ENCODE results near the gene COA8. TPM values are rescaled to one million over a fixed set of nuclear protein-coding genes. Genes with fewer than 3 reads are reported as not detected.
A peak's percentile ranks its signal among the peaks of the same experiment; 100 is the strongest.

The COA8 gene
- total and polyA plus RNA-seq, 2 of the 4 experiments (the other 2 are of a cell fraction), result 12.2 to 21.1 TPM

- Histone ChIP-seq H3K56ac (ENCODE audit: extremely low read depth, insufficient read depth, low read length) (no peak overlapping the region), H3K4me1 (ENCODE audit: control insufficient read depth, insufficient read depth, low read length) (peaks cover 19% of the 10 kb centered on the region), H4K91ac (ENCODE audit: insufficient read depth, low read depth, low read length) (no peak overlapping the region), H4K20me1 (ENCODE audit: insufficient read depth, low read length) (no peaks in the 10 kb centered on the region; the same call in 1 of the 2 replicates), H3K9me3 (ENCODE audit: control insufficient read depth, insufficient read depth, low read length) (no peaks in the 10 kb centered on the region), H4K5ac (ENCODE audit: low read depth, low read length) (no peak overlapping the region), H3K4me3 (ENCODE audit: insufficient read depth, low read depth, low read length) (no peak overlapping the region), H2AFZ (replicated peaks; ENCODE audit: low read length, poor library complexity) (no peak overlapping the region), H2BK120ac (ENCODE audit: low read depth, low read length) (no peak overlapping the region), H2BK5ac (ENCODE audit: low read depth, low read length, poor library complexity, severe bottlenecking) (no peak overlapping the region), H3K79me1 (ENCODE audit: low read depth in 1 of 2, low read length in 2 of 2) (peaks cover 0 to 2% of the 10 kb centered on the region in 2 experiments; a peak in 1 of 4 replicates), H2BK20ac (ENCODE audit: low read depth, low read length) (no peak overlapping the region), H3K18ac (ENCODE audit: low read depth, low read length) (no peak overlapping the region), H4K8ac (ENCODE audit: low read depth in 2 of 2, low read length in 2 of 2) (no peak overlapping the region), H3K36me3 (ENCODE audit: control insufficient read depth, insufficient read depth, low read length) (peaks cover 9% of the 10 kb centered on the region; the same call in 1 of the 2 replicates), H3K9me1 (ENCODE audit: insufficient read depth, low read length) (no peaks in the 10 kb centered on the region), H2BK15ac (ENCODE audit: low read depth, low read length) (no peak overlapping the region), H2AK9ac (replicated peaks; ENCODE audit: low read depth, low read length, poor library complexity) (peak overlapping the region; percentile 72), H2AK5ac (ENCODE audit: low read depth, low read length) (peak overlapping the region; percentile 43; the same call in 1 of the 2 replicates), H3K4ac (ENCODE audit: low read depth, low read length) (no peak overlapping the region), H3K23ac (ENCODE audit: low read depth, low read length) (no peak overlapping the region), H3K4me2 (ENCODE audit: low read depth, low read length) (no peak overlapping the region), H3K27ac (ENCODE audit: insufficient read depth, low read length) (no peak overlapping the region; the same call in 1 of the 2 replicates), H3K9ac (ENCODE audit: low read depth, low read length) (no peak overlapping the region), H3K14ac (replicated peaks; ENCODE audit: low read depth, low read length) (no peak overlapping the region), H3K27me3 (ENCODE audit: control insufficient read depth, insufficient read depth, low read length) (no peaks in the 10 kb centered on the region)
- DNase-seq (peak; percentile 55), ATAC-seq (ENCODE audit: low read depth) (0 out of 2 replicates have a peak, but pooled peaks have one; percentile 10)
- BruUV-seq (replicated peaks), result no TSS peak
- dilution Hi-C loops (cut with HindIII; ENCODE audit: low sequenced_read_pairs, unreplicated experiment) (no loop called here), in situ Hi-C loops (cut with MboI; ENCODE audit: low sequenced_read_pairs) (no loop called here), intact Hi-C loops (cut with micrococcal nuclease) (no loop called here)
- ChIA-PET POLR2A (ENCODE audit: unreplicated experiment) (no interaction called here), CTCF (no interaction called here)
- 98% methylated on average over 4 of the region's 18 CpGs; no CpG with 5 or more reads in 1 of the 2 experiments for WGBS, 2 experiments (ENCODE audit: extremely low coverage in 2 of 2, insufficient read length in 1 of 2)
- TF ChIP-seq BHLHE40 (IDR thresholded peaks at IDR 0.05; ENCODE audit: low read depth, low read length), result peak; percentile 57; the same call in 1 of the 2 replicates
- TF ChIP-seq RAD21 (IDR thresholded peaks at IDR 0.05; ENCODE audit: low read length), result no peak
- no peak for TF ChIP-seq SMC3 (IDR thresholded peaks at IDR 0.05; ENCODE audit: low read depth, low read length)
- no peak for TF ChIP-seq ELK1 (IDR thresholded peaks at IDR 0.05; ENCODE audit: borderline replicate concordance, low read depth, low read length)
- no peak for TF ChIP-seq MXI1 (IDR thresholded peaks at IDR 0.05; ENCODE audit: borderline replicate concordance, low read depth, low read length)
- no peak for TF ChIP-seq CEBPB (IDR thresholded peaks at IDR 0.05; ENCODE audit: low read depth, low read length)
- TF ChIP-seq MAZ (IDR thresholded peaks at IDR 0.05; ENCODE audit: borderline replicate concordance, low read depth, low read length), result no peak
- TF ChIP-seq RFX5 (IDR thresholded peaks at IDR 0.05; ENCODE audit: low read depth, low read length), result no peak
- TF ChIP-seq FOS (IDR thresholded peaks at IDR 0.05; ENCODE audit: low read depth, low read length), result no peak
Observed at GRCh38 chr14:103537175-103537990, 25.4 kb upstream of the COA8 start.
